ENCODE measurements around the gene RBM3.

Gene RBM3

DNA sequence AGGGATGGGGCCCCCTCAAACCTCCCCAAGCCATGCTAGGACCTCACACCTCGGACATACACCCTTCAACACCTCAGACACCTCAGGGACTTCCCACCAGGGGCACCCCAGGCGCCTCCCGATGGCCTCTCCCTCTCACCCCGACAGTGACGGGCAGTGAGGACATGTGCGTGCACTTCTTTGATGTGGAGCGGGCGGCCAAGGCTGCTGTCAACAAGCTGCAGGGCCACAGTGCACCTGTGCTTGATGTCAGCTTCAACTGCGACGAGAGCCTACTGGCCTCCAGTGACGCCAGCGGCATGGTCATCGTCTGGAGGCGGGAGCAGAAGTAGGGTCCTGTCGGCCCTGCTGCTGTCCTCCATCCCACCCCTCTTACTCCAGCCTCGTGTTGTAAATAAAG lies 30.4 kb downstream of the RBM3 start:
- Histone ChIP-seq H3K9ac (ENCODE audit: low read length) (no peak overlapping the region), H3K4me1 (ENCODE audit: control insufficient read depth, insufficient read depth, low read length) (no peaks in the 10 kb centered on the region), H3K4me3 (ENCODE audit: low read length) (no peak overlapping the region), H3K27me3 (ENCODE audit: control insufficient read depth, insufficient read depth, low read length) (no peaks in the 10 kb centered on the region), H3K36me3 (ENCODE audit: control insufficient read depth, insufficient read depth, low read length) (peaks cover 4% of the 10 kb centered on the region), H3K9me3 (ENCODE audit: control insufficient read depth, low read length) (no peaks in the 10 kb centered on the region)

DNA sequence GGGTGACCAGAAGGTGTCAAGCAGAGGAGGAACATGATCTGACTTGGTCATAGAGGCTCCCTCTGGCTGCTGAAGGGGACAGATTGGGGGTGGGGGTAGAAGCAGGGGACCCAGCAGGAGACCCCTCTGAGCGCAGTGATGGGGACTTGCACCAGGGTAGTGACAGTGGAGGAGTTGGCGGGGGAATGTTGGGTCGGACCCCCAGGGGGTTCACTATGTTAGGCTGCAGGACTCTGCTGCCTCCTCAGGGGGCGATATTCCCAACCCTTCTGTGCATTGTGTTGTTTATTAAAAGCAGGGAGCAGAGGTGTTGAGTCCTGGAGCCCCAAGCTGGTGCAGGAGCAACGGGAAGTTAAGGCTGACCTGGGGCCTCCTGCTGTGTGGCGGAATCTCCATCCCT lies 31.8 kb downstream of the RBM3 start:
- no peaks in the 10 kb centered on the region for H3K9me3 ChIP-seq (ENCODE audit: control insufficient read depth, low read length)
- H3K4me3 ChIP-seq (ENCODE audit: low read length) = no peak overlapping the region
- no peaks in the 10 kb centered on the region for H3K36me3 ChIP-seq (ENCODE audit: control insufficient read depth, insufficient read depth, low read length)
- no peaks in the 10 kb centered on the region for H3K27me3 ChIP-seq (ENCODE audit: control insufficient read depth, insufficient read depth, low read length)
- H3K4me1 ChIP-seq (ENCODE audit: control insufficient read depth, insufficient read depth, low read length) = no peaks in the 10 kb centered on the region
- H3K9ac ChIP-seq (ENCODE audit: low read length) = no peak overlapping the region

DNA sequence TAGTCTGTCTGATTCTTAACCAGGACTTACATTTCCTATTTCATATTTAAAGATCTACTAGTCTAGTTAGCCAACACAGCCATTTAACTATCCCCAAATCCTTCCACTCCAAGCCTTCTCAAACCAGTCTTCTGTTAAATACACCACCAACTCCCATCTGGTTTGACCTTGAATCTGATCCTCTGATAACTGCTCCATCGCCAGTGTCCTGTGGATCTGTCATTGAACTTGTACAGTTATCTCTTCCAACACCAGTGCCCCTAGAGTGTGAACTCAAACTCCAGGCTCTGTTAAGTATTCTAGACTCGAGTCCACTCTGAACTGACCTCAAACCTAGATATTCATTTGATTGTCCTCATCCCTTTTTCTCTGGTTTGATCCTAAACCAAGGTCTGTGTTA lies 37.4 kb downstream of the RBM3 start:
- Histone ChIP-seq H3K9me3 (ENCODE audit: control insufficient read depth, low read length) (no peaks in the 10 kb centered on the region), H3K4me3 (ENCODE audit: low read length) (no peak overlapping the region), H3K36me3 (ENCODE audit: control insufficient read depth, insufficient read depth, low read length) (no peaks in the 10 kb centered on the region), H3K9ac (ENCODE audit: low read length) (no peak overlapping the region), H3K27me3 (ENCODE audit: control insufficient read depth, insufficient read depth, low read length) (no peaks in the 10 kb centered on the region), H3K4me1 (ENCODE audit: control insufficient read depth, insufficient read depth, low read length) (no peaks in the 10 kb centered on the region)

DNA sequence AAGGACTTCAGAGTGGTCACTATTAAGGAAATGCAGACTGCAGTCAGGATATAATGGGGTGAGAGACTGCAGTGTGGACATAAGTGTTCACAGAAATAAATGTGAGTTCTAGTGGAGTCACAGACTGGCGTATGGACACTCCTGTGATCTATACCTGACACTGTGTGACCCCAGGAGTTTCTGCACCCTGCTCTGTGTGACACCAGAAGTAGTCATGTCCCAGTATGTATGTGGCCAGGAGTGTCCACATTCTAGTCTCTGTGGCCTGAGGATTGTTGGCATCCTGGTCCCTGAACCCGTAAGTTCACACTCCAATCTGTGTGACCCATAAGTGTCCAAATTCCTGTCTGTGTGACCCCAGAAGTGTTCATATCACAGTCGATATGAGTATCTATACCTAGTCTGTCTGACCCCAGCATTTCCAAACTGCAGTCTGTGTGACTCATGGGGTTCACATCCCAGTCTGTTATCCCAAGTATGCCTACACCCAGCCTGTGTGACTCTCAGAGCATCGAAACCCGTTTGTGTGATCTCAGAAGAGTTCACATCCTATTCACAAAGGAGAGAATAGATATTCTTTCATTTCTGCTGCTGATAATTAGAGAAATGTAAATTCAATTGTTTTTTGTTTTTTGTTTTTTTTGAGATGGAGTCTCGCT lies 39.3 kb downstream of the RBM3 start:
- H3K9me3 ChIP-seq (ENCODE audit: control insufficient read depth, low read length) = no peaks in the 10 kb centered on the region
- no peak overlapping the region for H3K9ac ChIP-seq (ENCODE audit: low read length)
- H3K36me3 ChIP-seq (ENCODE audit: control insufficient read depth, insufficient read depth, low read length) = no peaks in the 10 kb centered on the region
- H3K4me3 ChIP-seq (ENCODE audit: low read length) = no peak overlapping the region
- H3K27me3 ChIP-seq (ENCODE audit: control insufficient read depth, insufficient read depth, low read length) = no peaks in the 10 kb centered on the region
- no peaks in the 10 kb centered on the region for H3K4me1 ChIP-seq (ENCODE audit: control insufficient read depth, insufficient read depth, low read length)

DNA sequence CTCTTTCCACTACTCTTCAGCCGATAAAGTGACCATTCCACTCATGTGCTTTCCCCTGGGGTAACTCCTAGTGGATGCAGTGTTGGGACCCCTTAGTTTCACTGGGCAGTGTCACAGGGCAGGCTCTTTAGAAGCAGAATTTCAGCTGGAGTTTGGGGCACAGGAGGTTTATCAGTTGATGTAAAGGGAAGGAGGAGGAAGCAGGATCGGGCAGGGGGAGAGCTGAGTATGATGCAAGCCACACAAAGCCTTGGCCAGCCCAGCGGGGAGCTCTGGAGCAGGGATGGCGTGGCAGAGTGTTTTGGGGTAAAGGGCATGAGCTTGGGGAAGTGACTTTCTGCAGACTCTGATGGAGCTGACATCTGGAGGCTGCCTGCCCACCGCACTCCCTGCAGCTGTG lies 42.3 kb downstream of the RBM3 start:
- Histone ChIP-seq H3K9me3 (ENCODE audit: control insufficient read depth, low read length) (no peaks in the 10 kb centered on the region), H3K4me3 (ENCODE audit: low read length) (no peak overlapping the region), H3K9ac (ENCODE audit: low read length) (no peak overlapping the region), H3K36me3 (ENCODE audit: control insufficient read depth, insufficient read depth, low read length) (no peaks in the 10 kb centered on the region), H3K27me3 (ENCODE audit: control insufficient read depth, insufficient read depth, low read length) (no peaks in the 10 kb centered on the region), H3K4me1 (ENCODE audit: control insufficient read depth, insufficient read depth, low read length) (no peaks in the 10 kb centered on the region)

DNA sequence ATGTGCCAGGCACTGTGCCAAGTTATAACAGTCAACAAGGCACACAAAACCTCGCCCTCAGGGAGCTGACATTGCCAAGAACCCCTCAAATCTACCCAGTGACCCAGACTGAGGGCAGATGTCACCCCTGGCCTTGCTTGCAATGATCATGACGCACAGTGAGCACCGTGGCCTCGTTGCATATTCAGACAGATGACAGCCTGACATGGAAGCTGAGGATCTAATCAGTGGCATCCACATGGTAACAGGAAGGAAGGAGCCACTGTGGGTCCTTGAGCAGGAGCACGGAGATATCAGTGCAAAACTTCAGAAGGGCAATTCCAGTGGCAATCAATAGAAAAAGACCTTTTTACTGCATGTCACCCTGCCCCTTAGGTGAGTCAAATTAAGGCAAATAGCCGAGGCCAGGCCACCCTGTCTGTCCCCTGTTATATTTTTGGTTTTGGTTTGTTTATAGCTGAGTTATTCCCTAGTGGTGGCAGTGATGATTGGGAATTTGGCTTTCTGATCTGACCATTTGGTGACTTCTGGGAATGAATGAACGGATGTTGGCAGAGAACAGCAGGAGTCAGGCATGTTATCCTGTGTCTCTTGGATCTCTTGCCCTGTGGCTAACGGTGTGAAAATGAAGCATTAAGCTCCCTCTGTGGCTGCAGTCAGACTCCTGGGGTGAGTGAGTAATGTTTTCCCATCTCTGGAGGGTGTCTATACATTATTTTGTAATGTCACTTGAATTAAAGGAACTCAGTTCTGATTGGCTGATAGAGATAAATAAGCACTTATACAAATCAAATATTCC lies 43.5 kb downstream of the RBM3 start:
- Histone ChIP-seq H3K9me3 (ENCODE audit: control insufficient read depth, low read length) (no peaks in the 10 kb centered on the region), H3K4me3 (ENCODE audit: low read length) (no peak overlapping the region), H3K4me1 (ENCODE audit: control insufficient read depth, insufficient read depth, low read length) (no peaks in the 10 kb centered on the region), H3K9ac (ENCODE audit: low read length) (no peak overlapping the region), H3K36me3 (ENCODE audit: control insufficient read depth, insufficient read depth, low read length) (no peaks in the 10 kb centered on the region), H3K27me3 (ENCODE audit: control insufficient read depth, insufficient read depth, low read length) (no peaks in the 10 kb centered on the region)

DNA sequence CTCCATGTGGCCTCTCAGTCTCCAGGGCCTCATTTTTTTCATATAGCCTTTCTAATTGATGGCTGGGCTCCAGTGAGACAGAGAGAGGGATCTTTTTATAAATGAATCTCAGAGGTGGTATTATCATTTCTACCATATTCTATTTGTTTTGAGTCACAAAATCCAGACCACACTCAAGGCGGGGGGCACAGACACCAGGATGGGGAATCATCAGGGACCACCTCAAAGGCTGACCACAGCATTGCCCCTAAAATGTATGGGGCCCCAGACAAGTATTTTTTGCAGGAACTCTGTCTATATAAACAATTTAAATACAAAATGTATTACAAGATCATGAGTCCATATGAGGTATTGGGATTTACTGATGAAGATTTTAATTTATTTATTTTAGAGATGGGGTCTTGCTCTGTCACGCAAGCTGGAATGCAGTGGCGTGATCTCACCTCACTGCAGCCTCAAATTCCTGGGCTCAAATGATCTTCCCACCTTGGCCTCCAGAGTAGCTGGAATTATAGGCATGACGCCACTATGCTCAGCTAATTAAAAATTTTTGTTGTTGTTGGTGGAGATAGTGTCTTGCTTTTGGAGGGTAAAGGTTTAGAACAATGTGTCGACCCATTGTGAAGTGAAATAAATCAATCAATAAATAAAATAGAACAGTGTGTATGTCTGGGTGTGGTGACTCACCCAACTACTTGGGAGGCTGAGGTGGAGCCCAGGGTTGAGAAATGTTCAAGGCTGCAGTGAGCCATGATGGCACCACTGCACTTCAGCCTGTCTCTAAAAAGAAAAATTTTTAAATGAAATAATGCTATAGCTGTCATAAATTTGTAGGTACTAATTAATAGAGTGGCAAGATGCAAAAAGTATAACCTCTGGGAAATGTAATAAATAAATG lies 52.4 kb downstream of the RBM3 start:
- no peak overlapping the region for H3K4me3 ChIP-seq (ENCODE audit: low read length)
- peaks cover under 1% of the 10 kb centered on the region for H3K4me1 ChIP-seq (ENCODE audit: control insufficient read depth, insufficient read depth, low read length)
- H3K9me3 ChIP-seq (ENCODE audit: control insufficient read depth, low read length) = no peaks in the 10 kb centered on the region
- H3K27me3 ChIP-seq (ENCODE audit: control insufficient read depth, insufficient read depth, low read length) = no peaks in the 10 kb centered on the region
- no peaks in the 10 kb centered on the region for H3K36me3 ChIP-seq (ENCODE audit: control insufficient read depth, insufficient read depth, low read length)
- H3K9ac ChIP-seq (ENCODE audit: low read length) = no peak overlapping the region
